SHP77 treated with DMSO at 0.1 percent for 48 hours (cell line): ENCODE measurements around the gene SLC35F5.
"Not testable (repeated sequence)": the region's sequence is repeated elsewhere in the genome, so short reads cannot be mapped to it uniquely, and the experiment has no call there.

ENCODE experiments used
- DNase-seq: peaks from one replicate; lab custom pipeline; 2025; lab: John Stamatoyannopoulos, UW

SLC35F5 gene

GRCh38 chr2:113697516-113697915 lies 58.9 kb downstream of the SLC35F5 start:
- no peak for DNase-seq

- no peak for DNase-seq
Measured at GRCh38 chr2:113694438-113694837, 62.0 kb downstream of the SLC35F5 start.

DNA sequence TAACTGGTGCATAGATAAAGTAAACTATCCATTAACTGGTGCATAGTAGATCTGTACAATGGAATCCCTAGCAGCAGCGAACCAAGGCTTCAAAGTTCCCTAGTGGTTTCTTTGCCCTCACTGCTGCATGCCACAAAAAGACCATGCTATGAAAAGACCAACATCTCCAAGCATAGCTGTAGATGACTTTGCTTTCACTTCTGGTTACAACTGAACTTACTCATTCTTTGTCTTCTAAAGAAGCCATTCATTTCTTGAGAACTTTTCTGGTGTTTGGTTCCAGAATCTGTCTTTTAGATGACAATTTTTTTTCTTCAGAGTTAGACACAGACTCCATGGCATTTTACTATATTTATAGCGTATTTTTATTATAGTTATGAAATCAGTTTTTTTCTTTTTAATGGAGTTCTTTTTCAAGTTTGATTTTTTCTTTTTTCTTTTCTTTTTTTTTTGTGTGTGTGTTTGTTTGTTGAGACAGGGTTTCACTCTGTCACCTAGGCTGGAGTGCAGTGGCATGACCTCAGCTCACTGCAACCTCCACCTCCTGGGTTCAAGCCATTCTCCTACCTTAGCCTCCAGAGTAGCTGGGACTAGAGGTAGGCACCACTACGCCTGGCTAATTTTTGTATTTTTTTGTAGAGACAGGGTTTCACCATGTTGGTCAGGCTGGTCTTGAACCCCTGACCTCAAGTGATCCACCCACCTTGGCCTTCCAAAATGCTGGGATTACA lies 63.6 kb downstream of the SLC35F5 start:
- no peak for DNase-seq

DNA sequence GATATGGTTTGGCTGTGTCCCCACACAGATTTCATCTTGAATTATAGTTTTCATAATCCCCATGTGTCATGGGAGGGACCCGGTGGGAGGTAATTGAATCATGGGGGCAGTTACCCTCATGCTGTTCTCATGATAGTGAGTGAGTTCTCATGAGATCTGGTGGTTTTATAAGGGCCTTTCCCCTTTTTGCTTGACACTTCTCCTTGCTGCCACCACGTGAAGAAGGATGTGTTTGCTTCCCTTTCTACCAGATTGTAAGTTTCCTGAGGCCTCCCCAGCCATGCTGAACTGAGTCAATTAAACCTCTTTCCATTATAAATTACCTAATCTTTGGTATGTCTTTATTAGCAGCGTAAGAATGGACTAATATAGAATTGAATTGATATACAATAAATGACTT lies 65.6 kb downstream of the SLC35F5 start:
- not testable (repeated sequence) for DNase-seq

GRCh38 chr2:113686537-113686936 lies 69.9 kb downstream of the SLC35F5 start:
- DNase-seq, result no peak

DNA sequence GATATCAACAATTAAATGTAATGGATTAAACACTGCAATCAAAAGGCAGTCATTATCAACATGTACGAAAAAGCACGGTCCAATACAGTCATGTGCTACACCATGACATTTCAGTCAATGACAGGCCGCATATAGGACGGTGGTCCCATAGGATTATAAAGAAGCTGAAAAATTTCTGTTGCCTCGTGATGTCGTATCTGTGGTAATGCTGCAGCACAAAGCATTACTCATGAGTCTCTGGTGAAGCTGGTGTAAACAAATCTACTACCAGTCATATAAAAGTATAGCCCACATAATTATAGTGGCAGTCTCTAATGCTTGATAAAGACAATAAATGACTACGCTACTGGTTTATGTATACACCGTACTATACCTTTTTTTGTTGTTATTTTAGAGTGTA lies 71.0 kb downstream of the SLC35F5 start:
- no peak for DNase-seq

GRCh38 chr2:113679457-113679856 lies 77.0 kb downstream of the SLC35F5 start:
- DNase-seq, result no peak

- no peak for DNase-seq
Measured at GRCh38 chr2:113677330-113677729, 79.1 kb downstream of the SLC35F5 start.

- no peak for DNase-seq
Measured at GRCh38 chr2:113676623-113677266, 79.7 kb downstream of the SLC35F5 start.

- no peak for DNase-seq
Measured at GRCh38 chr2:113675875-113676274, 80.6 kb downstream of the SLC35F5 start.

- no peak for DNase-seq
Measured at GRCh38 chr2:113672326-113672932, 84.0 kb downstream of the SLC35F5 start.

GRCh38 chr2:113669013-113669412 lies 87.4 kb downstream of the SLC35F5 start:
- not testable (repeated sequence) for DNase-seq

GRCh38 chr2:113664761-113665533 lies 91.5 kb downstream of the SLC35F5 start:
- DNase-seq, result not testable (repeated sequence)

GRCh38 chr2:113663285-113664060 lies 93.0 kb downstream of the SLC35F5 start:
- not testable (repeated sequence) for DNase-seq
